ENCODE measurements around the gene SETD6.

Gene SETD6

DNA sequence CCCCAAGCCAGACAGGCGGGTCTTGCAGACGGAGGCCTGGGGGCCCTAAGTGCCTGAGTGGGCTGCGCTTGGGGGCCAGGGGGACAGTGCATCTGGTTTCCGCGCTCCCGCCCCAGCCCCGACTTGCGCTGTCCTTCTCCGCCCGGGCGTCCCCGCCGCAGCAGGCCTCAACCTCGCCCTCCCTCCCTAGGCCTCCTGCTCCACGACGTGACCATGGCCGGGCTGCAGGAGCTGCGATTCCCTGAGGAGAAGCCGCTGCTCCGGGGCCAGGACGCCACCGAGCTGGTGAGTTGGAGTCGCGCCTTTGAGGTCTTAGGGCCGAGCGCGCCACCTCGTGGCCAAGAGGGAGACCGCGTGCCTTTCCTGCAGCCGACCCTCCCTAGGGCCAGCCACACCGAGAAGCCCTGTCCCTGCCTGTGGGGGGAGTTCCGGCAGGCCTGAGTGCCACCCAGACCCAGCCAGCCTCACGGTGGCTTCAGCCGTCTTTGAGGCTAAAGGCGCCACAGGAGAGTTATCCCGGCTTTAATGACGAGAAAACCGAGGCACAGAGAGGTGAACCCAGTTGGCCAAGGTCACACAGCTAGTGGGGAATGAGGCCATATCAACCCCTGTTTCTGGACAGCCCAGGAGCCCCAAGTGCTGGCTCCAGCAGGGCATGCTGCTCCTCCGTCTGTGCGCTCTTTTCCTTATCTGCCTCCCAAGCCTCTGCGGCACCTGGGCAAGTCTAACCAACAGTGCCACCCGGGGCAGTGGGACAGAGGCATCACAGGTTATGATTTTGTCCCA lies 27.6 kb upstream of the SETD6 start (continued):
- TF ChIP-seq, protein P1, sequence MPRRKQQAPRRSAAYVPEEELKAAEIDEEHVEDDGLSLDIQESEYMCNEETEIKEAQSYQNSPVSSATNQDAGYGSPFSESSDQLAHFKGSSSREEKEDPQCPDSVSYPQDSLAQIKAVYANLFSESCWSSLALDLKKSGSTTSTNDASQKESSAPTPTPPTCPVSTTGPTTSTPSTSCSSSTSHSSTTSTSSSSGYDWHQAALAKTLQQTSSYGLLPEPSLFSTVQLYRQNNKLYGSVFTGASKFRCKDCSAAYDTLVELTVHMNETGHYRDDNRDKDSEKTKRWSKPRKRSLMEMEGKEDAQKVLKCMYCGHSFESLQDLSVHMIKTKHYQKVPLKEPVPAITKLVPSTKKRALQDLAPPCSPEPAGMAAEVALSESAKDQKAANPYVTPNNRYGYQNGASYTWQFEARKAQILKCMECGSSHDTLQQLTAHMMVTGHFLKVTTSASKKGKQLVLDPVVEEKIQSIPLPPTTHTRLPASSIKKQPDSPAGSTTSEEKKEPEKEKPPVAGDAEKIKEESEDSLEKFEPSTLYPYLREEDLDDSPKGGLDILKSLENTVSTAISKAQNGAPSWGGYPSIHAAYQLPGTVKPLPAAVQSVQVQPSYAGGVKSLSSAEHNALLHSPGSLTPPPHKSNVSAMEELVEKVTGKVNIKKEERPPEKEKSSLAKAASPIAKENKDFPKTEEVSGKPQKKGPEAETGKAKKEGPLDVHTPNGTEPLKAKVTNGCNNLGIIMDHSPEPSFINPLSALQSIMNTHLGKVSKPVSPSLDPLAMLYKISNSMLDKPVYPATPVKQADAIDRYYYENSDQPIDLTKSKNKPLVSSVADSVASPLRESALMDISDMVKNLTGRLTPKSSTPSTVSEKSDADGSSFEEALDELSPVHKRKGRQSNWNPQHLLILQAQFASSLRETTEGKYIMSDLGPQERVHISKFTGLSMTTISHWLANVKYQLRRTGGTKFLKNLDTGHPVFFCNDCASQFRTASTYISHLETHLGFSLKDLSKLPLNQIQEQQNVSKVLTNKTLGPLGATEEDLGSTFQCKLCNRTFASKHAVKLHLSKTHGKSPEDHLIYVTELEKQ (tag by site-specific recombination; IDR thresholded peaks at IDR 0.05; ENCODE audit: borderline replicate concordance), result no peak
- 0 out of 2 replicates have a peak, but pooled peaks have one; percentile 10 for TF ChIP-seq ZBTB8A (tag by site-specific recombination; IDR thresholded peaks at IDR 0.05)
- TF ChIP-seq, protein P2, sequence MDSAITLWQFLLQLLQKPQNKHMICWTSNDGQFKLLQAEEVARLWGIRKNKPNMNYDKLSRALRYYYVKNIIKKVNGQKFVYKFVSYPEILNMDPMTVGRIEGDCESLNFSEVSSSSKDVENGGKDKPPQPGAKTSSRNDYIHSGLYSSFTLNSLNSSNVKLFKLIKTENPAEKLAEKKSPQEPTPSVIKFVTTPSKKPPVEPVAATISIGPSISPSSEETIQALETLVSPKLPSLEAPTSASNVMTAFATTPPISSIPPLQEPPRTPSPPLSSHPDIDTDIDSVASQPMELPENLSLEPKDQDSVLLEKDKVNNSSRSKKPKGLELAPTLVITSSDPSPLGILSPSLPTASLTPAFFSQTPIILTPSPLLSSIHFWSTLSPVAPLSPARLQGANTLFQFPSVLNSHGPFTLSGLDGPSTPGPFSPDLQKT (IDR thresholded peaks at IDR 0.05; ENCODE audit: borderline replicate concordance, low read depth, low read length), result no peak
- no peak for TF ChIP-seq ZNF138 (tag by site-specific recombination; IDR thresholded peaks at IDR 0.05; ENCODE audit: borderline replicate concordance)
- no peak for TF ChIP-seq ZNF23 (tag by site-specific recombination; IDR thresholded peaks at IDR 0.05; ENCODE audit: borderline replicate concordance)
- TF ChIP-seq ZFHX2 (tag by site-specific recombination; conservative IDR thresholded peaks at IDR 0.05), result no peak
- TF ChIP-seq GLIS1 (tag by site-specific recombination; IDR thresholded peaks at IDR 0.05), result peak; percentile 14; the same call in 1 of the 2 replicates
- TF ChIP-seq ZNF48 (tag by site-specific recombination; IDR thresholded peaks at IDR 0.05), result no peak
- TF ChIP-seq, protein P3, sequence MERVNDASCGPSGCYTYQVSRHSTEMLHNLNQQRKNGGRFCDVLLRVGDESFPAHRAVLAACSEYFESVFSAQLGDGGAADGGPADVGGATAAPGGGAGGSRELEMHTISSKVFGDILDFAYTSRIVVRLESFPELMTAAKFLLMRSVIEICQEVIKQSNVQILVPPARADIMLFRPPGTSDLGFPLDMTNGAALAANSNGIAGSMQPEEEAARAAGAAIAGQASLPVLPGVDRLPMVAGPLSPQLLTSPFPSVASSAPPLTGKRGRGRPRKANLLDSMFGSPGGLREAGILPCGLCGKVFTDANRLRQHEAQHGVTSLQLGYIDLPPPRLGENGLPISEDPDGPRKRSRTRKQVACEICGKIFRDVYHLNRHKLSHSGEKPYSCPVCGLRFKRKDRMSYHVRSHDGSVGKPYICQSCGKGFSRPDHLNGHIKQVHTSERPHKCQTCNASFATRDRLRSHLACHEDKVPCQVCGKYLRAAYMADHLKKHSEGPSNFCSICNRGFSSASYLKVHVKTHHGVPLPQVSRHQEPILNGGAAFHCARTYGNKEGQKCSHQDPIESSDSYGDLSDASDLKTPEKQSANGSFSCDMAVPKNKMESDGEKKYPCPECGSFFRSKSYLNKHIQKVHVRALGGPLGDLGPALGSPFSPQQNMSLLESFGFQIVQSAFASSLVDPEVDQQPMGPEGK (tag by site-specific recombination; IDR thresholded peaks at IDR 0.05), result 0 out of 2 replicates have a peak, but pooled peaks have one; percentile 15
- TF ChIP-seq ZNF664 (tag by site-specific recombination; IDR thresholded peaks at IDR 0.05), result no peak
- peak; percentile 62 for TF ChIP-seq ZIC2 (tag by site-specific recombination; IDR thresholded peaks at IDR 0.05)
- TF ChIP-seq, protein P4, sequence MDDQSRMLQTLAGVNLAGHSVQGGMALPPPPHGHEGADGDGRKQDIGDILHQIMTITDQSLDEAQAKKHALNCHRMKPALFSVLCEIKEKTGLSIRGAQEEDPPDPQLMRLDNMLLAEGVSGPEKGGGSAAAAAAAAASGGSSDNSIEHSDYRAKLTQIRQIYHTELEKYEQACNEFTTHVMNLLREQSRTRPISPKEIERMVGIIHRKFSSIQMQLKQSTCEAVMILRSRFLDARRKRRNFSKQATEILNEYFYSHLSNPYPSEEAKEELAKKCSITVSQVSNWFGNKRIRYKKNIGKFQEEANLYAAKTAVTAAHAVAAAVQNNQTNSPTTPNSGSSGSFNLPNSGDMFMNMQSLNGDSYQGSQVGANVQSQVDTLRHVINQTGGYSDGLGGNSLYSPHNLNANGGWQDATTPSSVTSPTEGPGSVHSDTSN (CRISPR knock-in tag; IDR thresholded peaks at IDR 0.05), result peak; percentile 83; the same call in 1 of the 2 replicates
- peak; percentile 54; the same call in 1 of the 2 replicates for TF ChIP-seq ZNF394 (tag by site-specific recombination; IDR thresholded peaks at IDR 0.05; ENCODE audit: borderline replicate concordance)
- TF ChIP-seq, protein P5, sequence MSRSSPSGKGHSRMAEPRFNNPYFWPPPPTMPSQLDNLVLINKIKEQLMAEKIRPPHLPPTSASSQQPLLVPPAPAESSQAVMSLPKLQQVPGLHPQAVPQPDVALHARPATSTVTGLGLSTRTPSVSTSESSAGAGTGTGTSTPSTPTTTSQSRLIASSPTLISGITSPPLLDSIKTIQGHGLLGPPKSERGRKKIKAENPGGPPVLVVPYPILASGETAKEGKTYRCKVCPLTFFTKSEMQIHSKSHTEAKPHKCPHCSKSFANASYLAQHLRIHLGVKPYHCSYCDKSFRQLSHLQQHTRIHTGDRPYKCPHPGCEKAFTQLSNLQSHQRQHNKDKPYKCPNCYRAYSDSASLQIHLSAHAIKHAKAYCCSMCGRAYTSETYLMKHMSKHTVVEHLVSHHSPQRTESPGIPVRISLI (tag by site-specific recombination; IDR thresholded peaks at IDR 0.05), result no peak
- TF ChIP-seq ZNF501 (tag by site-specific recombination; IDR thresholded peaks at IDR 0.05), result 0 out of 2 replicates have a peak, but pooled peaks have one; percentile 34
- peak; percentile 77 for TF ChIP-seq ZBTB48 (tag by site-specific recombination; IDR thresholded peaks at IDR 0.05)
- no peak for TF ChIP-seq ZNF248 (tag by site-specific recombination; IDR thresholded peaks at IDR 0.05)
- no peak for TF ChIP-seq ZNF146 (tag by site-specific recombination; IDR thresholded peaks at IDR 0.05)
- 0 out of 2 replicates have a peak, but pooled peaks have one; percentile 19 for TF ChIP-seq ZNF391 (tag by site-specific recombination; IDR thresholded peaks at IDR 0.05; ENCODE audit: borderline replicate concordance, low read depth)
- TF ChIP-seq ZSCAN30 (tag by site-specific recombination; IDR thresholded peaks at IDR 0.05), result peak; percentile 79; the same call in 1 of the 2 replicates
- peak; percentile 96 for TF ChIP-seq ZNF600 (tag by site-specific recombination; IDR thresholded peaks at IDR 0.05)
- TF ChIP-seq, protein P6, sequence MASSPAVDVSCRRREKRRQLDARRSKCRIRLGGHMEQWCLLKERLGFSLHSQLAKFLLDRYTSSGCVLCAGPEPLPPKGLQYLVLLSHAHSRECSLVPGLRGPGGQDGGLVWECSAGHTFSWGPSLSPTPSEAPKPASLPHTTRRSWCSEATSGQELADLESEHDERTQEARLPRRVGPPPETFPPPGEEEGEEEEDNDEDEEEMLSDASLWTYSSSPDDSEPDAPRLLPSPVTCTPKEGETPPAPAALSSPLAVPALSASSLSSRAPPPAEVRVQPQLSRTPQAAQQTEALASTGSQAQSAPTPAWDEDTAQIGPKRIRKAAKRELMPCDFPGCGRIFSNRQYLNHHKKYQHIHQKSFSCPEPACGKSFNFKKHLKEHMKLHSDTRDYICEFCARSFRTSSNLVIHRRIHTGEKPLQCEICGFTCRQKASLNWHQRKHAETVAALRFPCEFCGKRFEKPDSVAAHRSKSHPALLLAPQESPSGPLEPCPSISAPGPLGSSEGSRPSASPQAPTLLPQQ (tag by site-specific recombination; IDR thresholded peaks at IDR 0.05), result peak; percentile 62
- peak; percentile 27; the same call in 1 of the 2 replicates for TF ChIP-seq ZBTB20 (tag by site-specific recombination; IDR thresholded peaks at IDR 0.05)
- 0 out of 2 replicates have a peak, but pooled peaks have one; percentile 37 for TF ChIP-seq ZEB2 (tag by site-specific recombination; IDR thresholded peaks at IDR 0.05)
- 0 out of 2 replicates have a peak, but pooled peaks have one; percentile 63 for TF ChIP-seq ZNF777 (tag by site-specific recombination; IDR thresholded peaks at IDR 0.05; ENCODE audit: borderline replicate concordance)
- TF ChIP-seq SP7 (tag by site-specific recombination; IDR thresholded peaks at IDR 0.05), result peak; percentile 43; the same call in 1 of the 2 replicates
- TF ChIP-seq ZNF768 (tag by site-specific recombination; IDR thresholded peaks at IDR 0.05), result peak; percentile 99
- no peak for TF ChIP-seq ZNF792 (tag by site-specific recombination; IDR thresholded peaks at IDR 0.05)
- no peak for TF ChIP-seq ZNF324 (tag by site-specific recombination; IDR thresholded peaks at IDR 0.05)
